ENCODE data around the gene METAP2.

GRCh38 chr12:95547522-95548055, 73.6 kb downstream of the METAP2 start:
- TF ChIP-seq, protein P1, sequence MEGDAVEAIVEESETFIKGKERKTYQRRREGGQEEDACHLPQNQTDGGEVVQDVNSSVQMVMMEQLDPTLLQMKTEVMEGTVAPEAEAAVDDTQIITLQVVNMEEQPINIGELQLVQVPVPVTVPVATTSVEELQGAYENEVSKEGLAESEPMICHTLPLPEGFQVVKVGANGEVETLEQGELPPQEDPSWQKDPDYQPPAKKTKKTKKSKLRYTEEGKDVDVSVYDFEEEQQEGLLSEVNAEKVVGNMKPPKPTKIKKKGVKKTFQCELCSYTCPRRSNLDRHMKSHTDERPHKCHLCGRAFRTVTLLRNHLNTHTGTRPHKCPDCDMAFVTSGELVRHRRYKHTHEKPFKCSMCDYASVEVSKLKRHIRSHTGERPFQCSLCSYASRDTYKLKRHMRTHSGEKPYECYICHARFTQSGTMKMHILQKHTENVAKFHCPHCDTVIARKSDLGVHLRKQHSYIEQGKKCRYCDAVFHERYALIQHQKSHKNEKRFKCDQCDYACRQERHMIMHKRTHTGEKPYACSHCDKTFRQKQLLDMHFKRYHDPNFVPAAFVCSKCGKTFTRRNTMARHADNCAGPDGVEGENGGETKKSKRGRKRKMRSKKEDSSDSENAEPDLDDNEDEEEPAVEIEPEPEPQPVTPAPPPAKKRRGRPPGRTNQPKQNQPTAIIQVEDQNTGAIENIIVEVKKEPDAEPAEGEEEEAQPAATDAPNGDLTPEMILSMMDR (IDR thresholded peaks at IDR 0.05) = no peak
- no peak for TF ChIP-seq ZFX (IDR thresholded peaks at IDR 0.05; ENCODE audit: borderline replicate concordance)

Data from 22Rv1 (cell line).